Measurements from ENCODE around the gene TSHZ3.

Gene TSHZ3

DNA sequence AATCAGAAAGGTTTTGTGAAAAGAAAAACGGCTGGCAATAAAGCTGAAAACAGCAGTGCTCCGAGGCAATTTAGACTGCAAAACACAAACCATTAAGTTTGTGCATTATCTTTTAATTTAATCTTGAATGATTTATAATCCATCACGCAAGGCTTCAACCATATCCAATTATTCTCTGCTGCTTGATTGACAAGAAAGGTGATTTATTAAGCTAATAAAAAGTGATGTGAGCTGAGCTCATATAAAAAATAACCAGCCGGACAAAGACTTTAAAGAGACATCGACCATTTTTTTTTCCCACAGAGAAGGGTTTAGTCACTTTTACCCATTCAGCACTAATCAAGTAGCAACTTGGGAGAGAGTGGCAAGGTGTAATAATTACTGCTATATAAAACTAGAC, 33.6 kb downstream of the TSHZ3 start:
- no peak for TF ChIP-seq CTCF (IDR thresholded peaks at IDR 0.05)

GRCh38 chr19:31314849-31315629, 34.2 kb downstream of the TSHZ3 start:
- TF ChIP-seq CTCF (IDR thresholded peaks at IDR 0.05), result peak; percentile 63

- no peak for TF ChIP-seq CTCF (IDR thresholded peaks at IDR 0.05)
These were observed 35.1 kb downstream of the TSHZ3 start for GRCh38 chr19:31314156-31314555.

DNA sequence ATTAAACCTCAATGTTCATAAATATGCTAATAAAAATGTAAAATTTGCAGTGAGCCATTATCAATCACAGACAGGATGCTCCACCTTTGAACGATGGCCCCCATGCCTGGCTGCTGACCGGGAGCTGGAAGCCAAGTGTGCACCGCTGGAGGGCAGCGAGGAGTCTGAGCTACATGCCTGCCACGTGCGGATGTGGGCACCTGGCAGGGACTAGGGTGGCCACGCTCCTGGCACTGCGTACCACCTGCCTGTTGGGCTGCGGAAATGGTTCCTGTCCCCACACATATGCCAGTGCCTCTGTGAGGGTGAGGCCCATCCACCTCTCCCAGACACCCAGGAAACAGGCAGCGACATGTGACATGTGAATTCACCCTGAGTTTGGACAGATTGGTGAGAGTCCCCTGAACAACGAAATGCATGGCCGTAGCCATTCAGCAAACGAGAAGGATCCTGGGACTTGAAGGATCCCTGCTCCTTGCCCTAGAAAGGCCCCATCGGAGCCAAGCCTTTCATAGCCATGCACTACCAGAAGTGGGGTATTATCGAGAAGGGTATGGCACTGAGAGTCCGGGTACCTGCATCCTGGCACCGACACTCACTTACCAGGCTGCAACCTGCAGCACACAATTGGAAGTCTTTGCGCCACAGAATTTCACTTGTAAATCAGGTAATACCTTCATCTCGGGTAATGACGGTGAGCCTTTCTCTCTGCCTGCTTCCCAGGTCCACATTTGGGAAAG, 35.8 kb downstream of the TSHZ3 start:
- TF ChIP-seq CTCF (IDR thresholded peaks at IDR 0.05), result no peak

DNA sequence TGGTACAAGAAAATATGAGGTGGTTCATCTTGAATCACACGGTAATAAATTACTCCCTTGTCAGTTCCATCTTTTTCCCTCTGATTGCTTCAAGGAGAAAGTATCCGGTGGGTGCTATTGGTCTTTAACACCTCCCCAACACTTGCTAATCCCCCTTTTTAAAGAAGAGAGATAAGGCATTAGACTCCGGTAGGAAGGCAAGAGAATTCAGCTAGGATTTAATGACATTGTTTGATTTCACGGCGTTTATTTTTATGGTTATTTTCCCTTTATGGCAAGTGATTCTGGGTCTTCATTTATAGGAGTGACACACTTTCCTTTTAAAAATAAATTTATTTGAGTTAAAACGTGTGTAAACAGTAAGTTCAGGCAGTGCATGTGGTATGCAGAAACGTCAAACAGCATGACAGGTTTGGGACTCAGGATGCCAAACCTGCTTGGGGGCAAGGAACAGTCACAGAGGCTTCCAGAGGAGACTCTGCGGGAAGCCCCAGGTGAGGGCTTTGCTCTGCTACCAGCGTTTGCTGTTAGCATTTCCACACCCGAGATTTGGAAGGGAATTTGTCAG, 36.5 kb downstream of the TSHZ3 start:
- no peak for TF ChIP-seq CTCF (IDR thresholded peaks at IDR 0.05)

- no peak for TF ChIP-seq CTCF (IDR thresholded peaks at IDR 0.05)
These were observed 37.1 kb downstream of the TSHZ3 start for GRCh38 chr19:31312009-31312676.

GRCh38 chr19:31310432-31311133, 38.7 kb downstream of the TSHZ3 start:
- TF ChIP-seq CTCF (IDR thresholded peaks at IDR 0.05), result no peak
